ENCODE measurements around the gene TRABD2B. TPM values are rescaled to one million over a fixed set of nuclear protein-coding genes. Genes with fewer than 3 reads are reported as not detected.

TRABD2B gene
- polyA plus RNA-seq, 1 experiment, result not detected

GRCh38 chr1:47834326-47834725, 162.9 kb downstream of the TRABD2B start:
- no peak for TF ChIP-seq CTCF (IDR thresholded peaks at IDR 0.05; ENCODE audit: low read depth, low read length)
- ChIA-PET CTCF (no interaction called here), POLR2A (no interaction called here)
- H3K27me3 ChIP-seq (ENCODE audit: control insufficient read depth, insufficient read depth, low read length), result no peaks in the 10 kb centered on the region
- no peak for DNase-seq (ENCODE audit: low read depth, low spot score)
- H3K4me3 ChIP-seq (ENCODE audit: low read depth, low read length), result no peak overlapping the region
- no peaks in the 10 kb centered on the region for H3K9me3 ChIP-seq (ENCODE audit: control insufficient read depth, insufficient read depth, low read length)
- H3K27ac ChIP-seq (ENCODE audit: low read depth, low read length), result no peak overlapping the region

- no peak for DNase-seq (ENCODE audit: low read depth, low spot score)
- POLR2A ChIA-PET, result no interaction called here
- Histone ChIP-seq H3K9me3 (ENCODE audit: control insufficient read depth, insufficient read depth, low read length) (no peaks in the 10 kb centered on the region), H3K27ac (ENCODE audit: low read depth, low read length) (no peak overlapping the region), H3K4me3 (ENCODE audit: low read depth, low read length) (no peak overlapping the region), H3K27me3 (ENCODE audit: control insufficient read depth, insufficient read depth, low read length) (no peaks in the 10 kb centered on the region)
- CTCF ChIA-PET, result no interaction called here
- no peak for TF ChIP-seq CTCF (IDR thresholded peaks at IDR 0.05; ENCODE audit: low read depth, low read length)
These were observed 166.4 kb downstream of the TRABD2B start for GRCh38 chr1:47830641-47831333.

GRCh38 chr1:47830021-47830420, 167.2 kb downstream of the TRABD2B start:
- no peak overlapping the region for H3K27ac ChIP-seq (ENCODE audit: low read depth, low read length)
- H3K27me3 ChIP-seq (ENCODE audit: control insufficient read depth, insufficient read depth, low read length), result no peaks in the 10 kb centered on the region
- H3K4me3 ChIP-seq (ENCODE audit: low read depth, low read length), result no peak overlapping the region
- H3K9me3 ChIP-seq (ENCODE audit: control insufficient read depth, insufficient read depth, low read length), result no peaks in the 10 kb centered on the region
- POLR2A ChIA-PET, result no interaction called here
- TF ChIP-seq CTCF (IDR thresholded peaks at IDR 0.05; ENCODE audit: low read depth, low read length), result no peak
- no peak for DNase-seq (ENCODE audit: low read depth, low spot score)
- CTCF ChIA-PET, result no interaction called here

- Histone ChIP-seq H3K4me3 (ENCODE audit: low read depth, low read length) (no peak overlapping the region), H3K9me3 (ENCODE audit: control insufficient read depth, insufficient read depth, low read length) (no peaks in the 10 kb centered on the region), H3K27me3 (ENCODE audit: control insufficient read depth, insufficient read depth, low read length) (no peaks in the 10 kb centered on the region), H3K27ac (ENCODE audit: low read depth, low read length) (no peak overlapping the region)
- TF ChIP-seq CTCF (IDR thresholded peaks at IDR 0.05; ENCODE audit: low read depth, low read length), result no peak
- ChIA-PET CTCF (no interaction called here), POLR2A (no interaction called here)
- DNase-seq (ENCODE audit: low read depth, low spot score), result no peak
These were observed 168.2 kb downstream of the TRABD2B start for GRCh38 chr1:47828978-47829377.

- CTCF ChIA-PET, result no interaction called here
- Histone ChIP-seq H3K9me3 (ENCODE audit: control insufficient read depth, insufficient read depth, low read length) (no peaks in the 10 kb centered on the region), H3K4me3 (ENCODE audit: low read depth, low read length) (no peak overlapping the region), H3K27me3 (ENCODE audit: control insufficient read depth, insufficient read depth, low read length) (no peaks in the 10 kb centered on the region), H3K27ac (ENCODE audit: low read depth, low read length) (no peak overlapping the region)
- DNase-seq (ENCODE audit: low read depth, low spot score), result no peak
- no peak for TF ChIP-seq CTCF (IDR thresholded peaks at IDR 0.05; ENCODE audit: low read depth, low read length)
- POLR2A ChIA-PET, result no interaction called here
These were observed 170.1 kb downstream of the TRABD2B start for GRCh38 chr1:47827109-47827508.

All from AG04450 (cell line).